ENCODE data around the gene ICAM2.
"Not testable (repeated sequence)": the region's sequence is repeated elsewhere in the genome, so short reads cannot be mapped to it uniquely, and the experiment has no call there.

ICAM2 gene

DNA sequence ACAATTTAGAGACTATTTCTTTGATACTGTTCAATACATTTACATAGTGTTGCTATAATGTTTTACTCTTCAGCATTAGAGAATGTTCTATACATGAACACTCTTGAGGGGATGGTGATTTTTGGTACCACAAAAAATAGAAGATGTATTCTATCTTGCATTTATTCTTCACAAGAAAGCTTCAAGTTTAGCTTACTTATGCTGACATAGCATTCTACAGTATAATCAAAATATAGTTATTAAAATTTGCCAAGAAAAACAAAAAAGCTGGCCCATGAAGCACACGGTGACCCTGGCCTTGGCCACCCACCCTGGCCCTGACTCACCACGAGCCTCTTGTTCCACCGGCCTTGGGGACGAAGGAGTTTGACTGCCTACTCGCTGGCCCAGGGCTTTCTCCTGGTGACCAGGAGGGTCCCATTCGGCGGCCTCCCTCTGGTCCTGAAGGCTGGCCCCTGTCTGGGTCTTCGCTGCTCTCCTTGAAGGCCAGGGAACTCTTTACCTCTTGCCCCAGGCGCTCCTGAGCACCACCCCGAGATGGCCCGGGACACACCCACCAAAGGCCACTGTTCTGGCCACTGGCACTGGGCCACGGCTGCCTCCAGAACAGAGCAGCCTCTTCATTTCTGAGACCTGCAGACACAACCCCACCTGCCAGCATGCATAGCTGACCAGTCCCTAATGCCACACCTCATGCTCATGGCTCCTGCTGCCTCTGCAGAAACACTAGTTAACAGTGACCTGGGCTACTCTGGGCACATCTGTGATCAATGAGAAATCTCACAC lies 22.5 kb upstream of the ICAM2 start:
- DNase-seq: no peak

GRCh38 chr17:64041912-64042311 lies 21.5 kb upstream of the ICAM2 start:
- DNase-seq: no peak

DNA sequence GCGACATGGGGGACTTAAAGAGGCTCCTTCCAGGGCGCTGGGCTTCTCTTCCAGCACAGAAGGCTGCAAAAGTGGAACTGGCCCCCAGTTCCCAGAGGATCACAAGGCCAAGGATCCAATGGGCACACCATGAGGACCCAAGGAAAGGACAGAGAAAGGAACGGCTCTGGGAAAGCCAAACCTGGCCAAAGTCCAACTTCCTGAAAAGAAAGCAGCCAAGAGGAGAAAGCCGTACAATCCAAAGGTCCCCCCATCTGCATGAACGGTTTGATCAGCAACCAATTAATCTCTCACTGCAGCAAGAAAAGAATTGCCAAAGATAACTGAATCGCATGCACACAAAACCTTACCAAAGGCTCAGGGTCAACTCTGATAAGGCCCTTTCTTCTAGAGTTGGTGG lies 19.8 kb upstream of the ICAM2 start:
- DNase-seq: no peak

- no peak for DNase-seq
These were observed 18.6 kb upstream of the ICAM2 start for GRCh38 chr17:64039106-64039400.

DNA sequence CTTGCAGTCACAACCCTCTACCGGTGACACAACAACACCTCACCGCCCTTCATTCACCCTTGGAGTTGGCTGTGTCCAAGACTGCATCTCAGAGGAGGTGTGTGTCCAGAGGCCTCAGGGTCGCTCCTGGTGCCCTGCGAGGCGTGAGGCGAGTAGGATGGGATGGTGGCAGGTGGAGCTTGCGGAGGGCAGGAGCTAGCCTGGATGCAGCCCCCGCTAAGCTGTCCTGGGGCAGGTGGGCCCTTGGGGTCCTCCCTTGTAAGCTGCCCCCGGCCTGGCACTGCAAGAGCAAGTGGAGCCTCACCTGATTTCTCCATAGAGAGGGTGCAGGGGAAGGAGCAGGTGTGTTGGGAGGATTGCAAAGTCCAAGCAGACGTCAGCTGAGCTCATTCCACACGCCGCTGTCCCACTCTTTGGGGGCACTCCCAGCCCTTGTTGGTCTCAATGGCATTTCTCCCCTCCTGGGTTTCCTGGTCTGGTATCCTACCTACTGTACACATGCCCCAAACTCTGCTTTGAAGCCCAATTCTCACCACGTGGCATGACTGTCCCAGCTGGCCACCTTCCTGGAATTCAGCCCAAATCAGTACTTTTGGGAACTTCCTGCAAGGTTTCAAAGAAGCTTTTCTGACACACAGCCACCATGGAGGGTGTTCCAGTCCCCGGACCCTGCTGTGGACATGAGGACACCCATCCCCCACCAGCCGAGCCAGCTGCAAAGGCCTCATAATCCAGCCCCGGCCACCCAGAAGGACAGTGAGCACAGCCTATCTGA lies 18.1 kb upstream of the ICAM2 start:
- no peak for DNase-seq

DNA sequence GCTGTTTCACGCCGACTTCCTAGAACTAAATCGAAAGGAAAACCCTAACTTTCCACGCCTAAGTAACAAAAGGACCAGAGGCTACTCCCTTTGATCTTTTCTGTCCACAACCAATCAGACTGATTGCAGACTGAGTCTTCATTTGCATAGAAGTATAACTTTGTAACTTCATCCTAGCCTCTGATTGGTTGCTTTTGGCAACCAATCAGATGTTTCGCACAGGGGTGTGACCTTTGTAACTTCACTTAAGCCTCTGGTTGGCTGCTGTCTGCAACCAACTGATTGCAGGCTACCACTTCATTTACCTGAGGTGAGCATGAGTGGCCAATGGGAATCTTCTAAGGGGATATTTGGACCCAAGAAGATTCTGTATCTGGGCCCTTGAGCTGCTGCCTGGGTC lies 17.4 kb upstream of the ICAM2 start:
- DNase-seq: no peak

DNA sequence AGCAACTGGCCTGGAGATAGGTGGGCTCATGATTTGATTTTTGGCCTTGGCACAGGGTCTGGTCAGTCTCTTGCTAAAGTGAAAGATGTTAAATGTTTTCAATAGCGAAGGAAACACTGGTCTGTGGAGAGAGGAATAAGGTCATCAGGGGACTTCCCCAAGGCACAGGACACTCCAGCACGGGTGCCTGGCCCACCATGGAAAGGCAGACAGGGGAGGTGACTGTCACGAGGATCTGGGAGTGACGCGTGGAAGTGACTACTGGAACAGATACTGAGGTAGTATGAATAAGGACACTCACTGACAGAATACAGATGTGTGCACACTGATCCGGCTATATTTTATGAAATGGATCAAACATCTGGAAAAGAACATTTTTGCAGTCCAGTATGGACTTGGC lies 16.7 kb upstream of the ICAM2 start:
- DNase-seq: no peak

DNA sequence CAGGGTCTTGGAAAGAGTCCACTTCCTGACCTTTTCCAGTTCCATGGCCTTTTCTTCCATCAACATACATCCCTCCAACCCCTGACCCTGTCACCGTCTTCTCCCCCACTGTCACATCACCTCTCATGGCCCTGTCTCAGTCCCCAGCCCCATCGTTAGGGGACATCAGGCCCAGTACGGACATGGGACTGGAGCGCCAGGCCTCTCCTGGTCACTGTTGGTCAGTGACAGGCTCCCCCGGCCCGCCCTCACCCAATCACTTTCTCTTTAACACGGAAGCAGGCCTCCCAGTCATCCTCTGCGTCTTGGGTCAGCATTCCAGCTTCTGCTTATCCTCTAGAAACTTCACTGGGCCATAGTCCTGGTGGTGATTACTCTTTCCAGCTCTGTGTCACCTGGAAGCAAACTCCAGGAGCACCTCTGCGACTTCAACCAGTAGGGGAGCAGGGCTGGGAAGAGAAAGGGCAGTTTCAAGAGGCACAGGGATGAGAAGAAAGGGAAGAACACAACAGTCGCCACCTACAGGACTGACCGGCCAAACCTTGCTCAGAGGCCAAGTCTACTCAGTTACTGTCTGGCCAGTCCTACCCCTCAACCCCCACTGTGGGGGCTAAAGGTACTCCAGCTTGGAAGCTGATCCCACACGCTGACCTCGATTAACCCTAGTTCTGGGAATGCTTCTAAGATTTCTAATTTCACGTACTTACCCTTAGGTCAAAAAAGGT lies 15.9 kb upstream of the ICAM2 start:
- no peak for DNase-seq

GRCh38 chr17:64032081-64032480 lies 11.6 kb upstream of the ICAM2 start:
- no peak for DNase-seq

DNA sequence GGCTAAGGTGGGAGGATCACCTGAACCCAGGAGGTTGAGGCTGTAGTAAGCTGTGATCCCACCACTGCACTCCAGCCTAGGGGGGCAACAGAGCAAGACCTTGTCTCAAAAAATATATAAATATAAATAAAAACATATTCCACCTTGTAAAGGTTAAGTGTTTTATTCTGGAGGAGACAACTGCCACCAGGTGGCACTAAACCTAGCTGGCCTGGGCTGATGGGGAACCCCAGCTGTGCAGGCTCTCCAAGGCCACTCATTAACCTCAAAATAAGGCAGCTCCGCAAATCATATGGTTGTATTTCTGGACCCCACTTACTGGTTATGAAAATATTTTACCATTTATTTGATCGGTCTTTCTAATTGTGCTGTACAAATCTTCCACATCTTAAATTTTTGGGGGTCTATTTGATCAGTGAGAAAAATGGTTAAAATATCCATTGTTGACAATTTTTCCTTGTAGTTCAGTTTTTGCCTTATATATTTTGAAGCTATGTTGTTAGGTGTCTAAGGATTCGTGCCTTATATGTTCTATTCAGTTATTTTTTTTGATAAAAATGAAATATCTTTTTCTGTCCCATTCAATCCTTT lies 8.5 kb upstream of the ICAM2 start:
- peak; percentile 61 for DNase-seq

DNA sequence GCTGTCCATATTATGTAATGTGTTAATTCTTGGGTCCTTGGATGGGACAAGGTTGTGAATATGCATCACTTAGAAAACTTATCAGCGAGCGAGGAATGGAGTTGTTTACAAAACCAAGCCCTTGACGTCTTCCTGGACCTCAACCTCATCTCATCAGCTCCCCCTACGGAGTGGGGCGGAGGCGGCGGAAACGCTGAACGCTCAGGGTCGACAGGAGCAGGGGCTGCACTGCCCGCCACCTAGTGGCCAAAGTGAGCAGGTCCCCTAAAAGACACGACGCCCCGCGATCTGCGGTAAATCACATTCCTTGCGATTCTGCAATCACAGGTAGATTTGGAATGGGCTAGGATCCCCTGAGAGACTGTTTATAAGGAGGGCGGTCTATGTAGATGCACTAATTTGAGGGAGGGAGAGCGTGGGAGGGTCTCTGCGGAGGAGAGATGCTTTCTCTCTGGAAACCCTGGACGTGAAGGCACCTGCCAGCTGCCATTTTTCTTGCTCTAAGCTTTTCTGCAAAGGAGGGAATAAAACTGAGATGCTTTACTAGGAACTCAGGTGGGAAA lies 5.4 kb upstream of the ICAM2 start:
- peak; percentile 78 to 89 for DNase-seq

DNA sequence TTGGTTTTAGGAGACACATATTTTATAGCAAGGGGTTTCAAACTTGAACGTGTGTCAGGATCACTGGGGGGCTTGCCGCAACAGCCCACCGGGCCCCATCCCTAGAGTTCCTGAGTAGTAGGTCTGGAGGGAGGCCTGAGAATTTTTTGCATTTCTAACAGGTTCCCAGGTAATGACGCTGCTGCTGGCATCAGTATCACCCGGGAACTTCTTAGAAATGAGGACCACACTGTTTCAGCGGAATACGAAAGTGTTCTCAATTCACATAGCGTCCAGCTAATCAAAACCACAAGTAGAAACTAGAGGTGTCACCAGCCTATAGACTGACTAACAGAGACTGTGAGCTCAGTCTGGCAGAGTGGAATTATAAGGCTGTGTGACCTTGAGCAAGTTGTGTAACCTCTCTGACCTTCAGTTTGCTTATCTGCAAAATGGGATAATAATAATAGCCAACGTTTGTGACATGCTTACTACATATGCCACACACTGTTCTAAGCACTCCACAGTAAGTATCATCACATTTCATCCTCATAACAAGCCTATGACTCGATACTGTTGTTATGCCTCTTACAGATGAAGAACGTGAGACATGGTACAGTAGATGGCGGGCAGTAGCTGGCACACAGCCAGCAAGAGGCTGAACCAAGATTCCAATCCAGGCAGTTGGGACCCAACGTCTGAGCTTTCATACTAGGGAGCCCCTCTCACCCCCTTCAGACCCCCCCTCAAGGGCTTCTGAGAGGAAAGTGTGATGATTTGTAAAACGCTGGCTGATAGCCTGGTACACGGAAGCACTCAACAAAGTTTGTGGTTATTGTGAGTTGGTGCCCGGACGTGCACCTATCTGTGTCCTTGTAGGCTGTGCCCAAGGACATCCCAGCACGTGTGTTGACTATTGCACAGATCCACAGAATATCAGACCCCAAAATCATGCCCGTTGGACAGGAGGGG lies 4.6 kb upstream of the ICAM2 start:
- peak; percentile 23 for DNase-seq

- no peak for DNase-seq
These were observed 3.8 kb upstream of the ICAM2 start for GRCh38 chr17:64024215-64024654.

DNA sequence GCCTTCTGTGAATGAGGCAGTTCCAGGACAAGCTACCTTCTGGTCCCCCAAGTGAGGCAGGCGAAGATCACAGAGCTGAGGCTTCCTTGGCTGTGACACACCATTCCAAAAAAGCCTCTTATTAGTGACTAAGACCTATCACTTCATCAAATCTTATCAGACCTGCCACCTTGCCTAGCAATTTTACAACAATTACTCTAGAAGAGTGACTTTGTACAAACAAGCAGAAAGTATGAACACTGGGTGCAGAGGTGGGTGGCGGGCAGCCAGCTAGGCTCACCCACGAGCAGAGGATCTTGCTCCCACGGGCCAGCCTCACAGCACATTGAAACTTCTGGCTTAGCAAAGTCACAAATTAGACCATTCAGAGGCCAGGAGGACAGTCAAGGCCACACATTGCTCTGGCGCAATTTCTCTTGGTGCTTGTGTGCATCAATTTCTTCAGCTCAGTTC lies 2.2 kb upstream of the ICAM2 start:
- DNase-seq: peak in 1 of 2 experiments; percentile 25

GRCh38 chr17:64019551-64019961 lies 877 bp downstream of the ICAM2 start:
- DNase-seq: not testable (repeated sequence)

DNA sequence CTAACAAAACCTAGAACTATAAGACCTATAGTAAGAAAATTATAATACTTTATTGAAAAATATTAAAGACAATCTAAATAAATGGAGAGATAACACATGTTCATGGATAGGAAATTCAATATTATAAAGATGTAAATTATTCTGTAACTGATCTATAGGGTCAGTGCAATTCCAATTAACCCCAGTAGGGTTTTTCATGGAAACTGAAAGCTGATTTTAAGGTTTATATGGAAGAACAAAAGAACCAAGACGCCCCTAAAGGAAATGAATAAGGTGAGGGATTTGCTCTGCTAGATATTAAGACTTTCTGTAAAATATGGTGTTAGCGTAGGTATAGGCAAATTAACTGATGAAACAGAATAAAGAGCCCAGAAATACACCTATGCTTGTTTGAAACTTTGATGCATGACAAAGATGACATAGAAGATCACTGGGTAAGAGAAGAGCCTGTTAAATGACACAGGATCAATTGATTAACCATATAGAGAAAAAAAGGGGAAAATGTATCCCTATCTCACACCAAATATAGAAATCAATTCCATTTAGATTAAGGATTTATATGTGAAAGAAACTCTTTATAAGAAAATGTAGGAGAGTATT lies 3.0 kb downstream of the ICAM2 start:
- DNase-seq: no peak

DNA sequence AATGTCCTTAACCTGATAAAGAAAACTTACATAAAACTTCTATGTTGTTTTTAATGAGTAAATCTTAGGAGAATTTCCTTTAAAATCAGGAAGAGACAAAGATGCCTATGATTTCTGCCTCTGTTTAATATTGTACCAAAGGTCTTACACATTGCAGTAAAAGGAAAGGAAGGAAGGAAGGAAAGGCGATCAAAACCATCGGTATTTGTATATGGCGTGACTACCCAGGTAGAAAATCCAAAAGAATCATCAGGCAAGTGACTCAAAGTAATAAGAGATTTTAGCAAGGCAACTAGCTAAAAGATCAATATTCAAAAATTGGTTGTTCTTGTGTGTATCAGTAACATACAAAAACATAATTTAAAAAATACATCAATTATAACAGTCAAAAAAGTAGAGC lies 3.5 kb downstream of the ICAM2 start:
- DNase-seq: no peak

GRCh38 chr17:64016231-64016784 lies 4.1 kb downstream of the ICAM2 start:
- no peak for DNase-seq

GRCh38 chr17:64015447-64015846 lies 5.0 kb downstream of the ICAM2 start:
- no peak for DNase-seq

DNA sequence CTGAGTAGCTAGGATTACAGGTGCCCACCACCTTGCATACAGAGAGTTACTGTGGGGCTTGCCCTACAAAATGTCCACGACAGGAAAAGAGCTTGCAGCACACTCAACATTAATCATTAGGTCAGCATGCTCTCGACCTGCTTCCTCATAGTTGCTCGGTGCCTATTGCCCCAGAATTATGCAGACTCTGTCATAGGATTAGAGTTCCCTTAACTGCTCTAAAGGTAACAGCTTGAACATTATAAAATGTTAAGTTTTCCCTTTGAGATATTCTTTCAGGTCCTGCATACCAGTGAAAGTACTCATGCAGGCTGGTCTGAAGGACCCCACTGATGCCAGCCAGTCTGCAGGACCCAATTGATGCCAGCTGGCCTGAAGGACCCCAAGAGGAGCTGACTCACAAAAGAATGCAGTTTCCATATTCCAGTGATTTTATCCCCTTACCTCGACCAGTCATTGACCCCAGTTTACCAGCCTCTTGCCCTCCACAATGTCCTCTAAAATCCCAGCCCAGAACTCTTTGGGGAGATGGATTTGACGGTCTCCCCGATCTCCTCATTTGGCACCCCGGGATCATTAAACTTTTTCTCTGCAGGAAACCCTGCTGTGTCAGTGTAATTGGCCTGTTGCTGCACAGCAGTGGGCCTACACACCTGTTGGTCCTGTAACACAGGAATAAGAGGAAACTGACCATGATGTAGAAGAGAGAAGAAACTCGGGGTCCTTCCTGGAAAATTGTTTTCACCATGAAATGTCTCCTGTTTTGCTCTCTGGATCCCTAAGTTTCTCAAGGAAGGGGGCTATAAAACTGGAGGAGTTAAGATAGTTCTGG lies 10.6 kb downstream of the ICAM2 start:
- DNase-seq: no peak

Measured in stimulated activated CD4-positive, alpha-beta T cell treated with anti-CD3 and anti-CD28 coated beads, Interleukin-4, amount 100 ng/mL, for 4 hours (primary cell).